SJCRH30 (cell line): ENCODE results near the gene CMTM4. TPM values are rescaled to one million over a fixed set of nuclear protein-coding genes. Genes with fewer than 3 reads are reported as not detected.
A peak's percentile ranks its signal among the peaks of the same experiment; 100 is the strongest.
"Not testable (repeated sequence)": the region's sequence is repeated elsewhere in the genome, so short reads cannot be mapped to it uniquely, and the experiment has no call there.

Experiments used
- DNase-seq, 2 experiments: peaks; one replicate each; pipeline ENCODE4 v3.0.0-alpha.2; 2015 to 2020
- H3K27ac ChIP-seq: fragments of 250-450 bp; sonication (Bioruptor Pico); 2 replicates; pipeline ENCODE4 v1.5.1; 2020; ENCODE audit warnings: mild to moderate bottlenecking, moderate library complexity
- H3K27me3 ChIP-seq: fragments of 250-450 bp; sonication (Bioruptor Pico); 2 replicates; pipeline ENCODE4 v1.5.1; 2020; ENCODE audit warnings: mild to moderate bottlenecking, moderate library complexity
- H3K36me3 ChIP-seq: fragments of 250-450 bp; sonication (Bioruptor Pico); 2 replicates; pipeline ENCODE4 v1.5.1; 2020; ENCODE audit warnings: mild to moderate bottlenecking, moderate library complexity
- H3K4me1 ChIP-seq: fragments of 250-450 bp; sonication (Bioruptor Pico); 2 replicates; pipeline ENCODE4 v1.5.1; 2020; ENCODE audit warnings: mild to moderate bottlenecking, moderate library complexity
- H3K4me3 ChIP-seq: fragments of 250-450 bp; sonication (Bioruptor Pico); 2 replicates; pipeline ENCODE4 v1.5.1; 2020; ENCODE audit warnings: mild to moderate bottlenecking, moderate library complexity
- H3K9me3 ChIP-seq: fragments of 250-450 bp; sonication (Bioruptor Pico); replicated peaks from 2 replicates; pipeline ENCODE4 v1.5.1; 2020; ENCODE audit warnings: mild to moderate bottlenecking, moderate library complexity
- total RNA-seq: library from RNA; depleted of rRNA; stranded (reverse); fragments of >200 nt; shearing (Covaris generic); gene quantifications from 2 replicates; pipeline ENCODE4 v1.2.3, GENCODE V29; 2014

Gene CMTM4
- total RNA-seq, 1 experiment from 2014 or later, result 29.4 TPM

DNA sequence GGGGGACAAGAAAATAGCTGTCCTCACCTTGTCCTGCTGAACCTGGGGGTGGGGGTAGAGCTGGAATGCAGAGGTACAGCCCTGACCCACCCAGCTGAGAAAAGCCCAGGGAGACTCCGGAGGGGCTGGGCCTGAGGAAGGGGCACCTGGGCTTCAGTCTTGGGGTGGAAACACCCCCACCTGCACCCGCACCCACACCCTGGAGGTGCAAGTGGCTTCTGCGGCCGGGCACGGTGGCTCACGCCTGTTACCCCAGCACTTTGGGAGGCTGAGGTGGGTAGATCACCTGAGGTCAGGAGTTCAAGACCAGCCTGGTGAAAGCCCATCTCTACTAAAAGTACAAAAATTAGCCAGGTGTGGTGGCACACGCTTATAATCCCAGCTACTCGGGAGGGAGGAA, 84.6 kb downstream of the CMTM4 start:
- H3K27me3 ChIP-seq, H3K4me1 ChIP-seq, H3K4me3 ChIP-seq, H3K27ac ChIP-seq, DNase-seq, H3K9me3 ChIP-seq: not testable (repeated sequence)
- H3K36me3 ChIP-seq, result peaks cover 47% of the 10 kb centered on the region

DNA sequence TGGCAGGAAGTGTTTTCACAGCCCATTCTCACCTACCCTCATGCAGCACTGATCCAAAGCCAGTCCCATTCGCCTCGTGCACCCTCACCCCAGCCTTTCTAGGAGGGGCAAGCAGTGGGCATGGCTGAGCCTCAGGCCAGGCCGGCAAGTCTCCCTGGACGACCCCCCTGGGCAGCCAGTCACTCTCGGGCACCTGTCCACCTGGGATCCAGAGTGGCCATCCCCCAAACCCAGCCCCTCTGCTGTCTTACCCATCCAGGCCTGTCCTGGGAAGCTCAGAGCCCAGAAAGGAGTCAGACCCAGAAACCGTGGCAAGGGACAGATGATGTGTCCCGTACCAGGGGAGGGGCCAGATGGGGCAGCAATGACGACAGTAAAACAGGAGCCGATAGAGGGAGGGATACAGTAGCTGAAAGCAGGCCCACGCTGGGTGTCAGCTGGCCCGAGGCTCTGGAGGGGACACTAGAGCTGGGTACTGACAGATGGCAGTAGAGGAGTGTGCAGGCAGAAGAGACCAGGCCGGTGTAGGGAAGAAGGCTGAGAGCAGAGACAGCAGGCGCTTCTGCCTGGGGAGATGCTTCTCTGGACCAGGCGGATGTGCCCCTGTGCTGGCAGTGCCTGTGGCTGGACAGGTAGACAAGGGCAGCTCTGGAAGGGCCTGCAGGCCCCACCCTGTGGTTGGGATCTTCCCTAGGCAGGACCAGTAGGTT, 86.3 kb downstream of the CMTM4 start:
- DNase-seq, result no peak
- Histone ChIP-seq H3K4me3 (no peak overlapping the region), H3K27ac (no peak overlapping the region), H3K9me3 (no peaks in the 10 kb centered on the region), H3K27me3 (no peaks in the 10 kb centered on the region), H3K36me3 (peaks cover 47% of the 10 kb centered on the region), H3K4me1 (peaks cover 7% of the 10 kb centered on the region; the same call in 1 of the 2 replicates)

- H3K4me3 ChIP-seq, result no peak overlapping the region
- peak overlapping the region; percentile 29; the same call in 1 of the 2 replicates for H3K27ac ChIP-seq
- peaks cover 47% of the 10 kb centered on the region for H3K36me3 ChIP-seq
- no peaks in the 10 kb centered on the region for H3K27me3 ChIP-seq
- H3K4me1 ChIP-seq, result peaks cover 7% of the 10 kb centered on the region; the same call in 1 of the 2 replicates
- DNase-seq, result no peak
- no peaks in the 10 kb centered on the region for H3K9me3 ChIP-seq
These were observed 87.4 kb downstream of the CMTM4 start for GRCh38 chr16:66609139-66609510.

DNA sequence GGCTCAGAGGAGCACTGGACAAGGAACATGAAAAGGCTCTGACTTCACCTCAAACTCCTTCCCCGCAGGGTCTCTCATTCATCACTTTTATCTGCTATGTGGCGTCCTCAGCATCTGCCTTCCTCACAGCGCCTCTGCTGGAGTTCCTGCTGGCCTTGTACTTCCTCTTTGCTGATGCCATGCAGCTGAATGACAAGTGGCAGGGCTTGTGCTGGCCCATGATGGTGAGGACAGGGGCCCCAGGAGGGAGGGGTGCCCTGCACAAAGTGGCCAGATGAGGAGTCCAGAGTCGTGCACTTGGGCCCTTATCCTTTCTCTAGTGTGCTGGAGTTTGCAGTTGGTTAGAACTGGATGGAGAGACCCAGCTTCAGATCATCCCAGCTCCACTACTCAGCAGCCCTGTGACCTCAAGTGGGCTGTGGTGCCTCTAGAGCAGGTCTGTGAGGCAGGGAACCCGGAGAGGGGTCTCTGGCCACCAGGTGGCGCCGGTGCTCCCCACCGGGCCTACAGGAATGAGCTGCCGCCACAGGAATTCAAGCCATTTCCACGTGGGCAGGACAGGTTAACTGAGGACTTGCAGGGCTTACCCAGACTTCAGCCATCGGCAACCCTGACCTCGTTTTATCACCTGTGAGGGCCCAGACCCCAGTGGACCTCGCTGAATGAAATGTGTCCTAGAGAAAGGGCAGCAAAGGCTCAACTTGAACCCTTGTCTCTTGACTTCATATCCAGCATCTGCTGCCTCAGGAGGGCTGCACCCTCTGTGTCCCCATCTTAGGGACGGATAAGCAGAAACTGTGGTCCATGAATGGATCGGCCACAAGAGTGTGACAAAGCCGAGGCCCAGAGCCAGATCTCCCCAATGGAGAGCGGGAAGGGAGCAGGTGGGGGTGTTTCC, 88.1 kb downstream of the CMTM4 start:
- peaks cover 45% of the 10 kb centered on the region for H3K36me3 ChIP-seq
- no peaks in the 10 kb centered on the region for H3K9me3 ChIP-seq
- peaks cover 7% of the 10 kb centered on the region; the same call in 1 of the 2 replicates for H3K4me1 ChIP-seq
- peak; percentile 92 to 94 for DNase-seq
- no peak overlapping the region for H3K4me3 ChIP-seq
- H3K27ac ChIP-seq, result peak overlapping the region; percentile 29; the same call in 1 of the 2 replicates
- no peaks in the 10 kb centered on the region for H3K27me3 ChIP-seq

GRCh38 chr16:66605979-66606751, 90.4 kb downstream of the CMTM4 start:
- Histone ChIP-seq H3K27me3 (no peaks in the 10 kb centered on the region), H3K4me3 (peak overlapping the region; percentile 92), H3K9me3 (no peaks in the 10 kb centered on the region), H3K27ac (no peak overlapping the region), H3K36me3 (peaks cover 24% of the 10 kb centered on the region), H3K4me1 (peaks cover 7% of the 10 kb centered on the region; the same call in 1 of the 2 replicates)
- DNase-seq, result no peak

- Histone ChIP-seq H3K9me3 (no peaks in the 10 kb centered on the region), H3K27me3 (no peaks in the 10 kb centered on the region), H3K4me1 (peaks cover 7% of the 10 kb centered on the region; the same call in 1 of the 2 replicates), H3K4me3 (peak overlapping the region; percentile 92), H3K27ac (peak overlapping the region; percentile 59), H3K36me3 (peaks cover 17% of the 10 kb centered on the region)
- DNase-seq, result peak; percentile 53 to 58
These were observed 91.2 kb downstream of the CMTM4 start for GRCh38 chr16:66605177-66605978.

GRCh38 chr16:66604376-66605176, 92.0 kb downstream of the CMTM4 start, which contains the start of gene CMTM3:
Gene CMTM3, plus strand, starts transcription at chr16:66604704. Its CDS starts 102 bp downstream, at chr16:66604806.
- H3K36me3 ChIP-seq, result 0 out of 2 replicates have a peak, but pooled peaks cover 9% of the 10 kb centered on the region
- H3K4me1 ChIP-seq, result peaks cover 7% of the 10 kb centered on the region; the same call in 1 of the 2 replicates
- H3K4me3 ChIP-seq, result peak within 1 kb of the TSS; percentile 92
- DNase-seq, result peak; percentile 84 to 88
- no peaks in the 10 kb centered on the region for H3K9me3 ChIP-seq
- H3K27ac ChIP-seq, result peak within 1 kb of the TSS; percentile 61
- no peaks in the 10 kb centered on the region for H3K27me3 ChIP-seq

DNA sequence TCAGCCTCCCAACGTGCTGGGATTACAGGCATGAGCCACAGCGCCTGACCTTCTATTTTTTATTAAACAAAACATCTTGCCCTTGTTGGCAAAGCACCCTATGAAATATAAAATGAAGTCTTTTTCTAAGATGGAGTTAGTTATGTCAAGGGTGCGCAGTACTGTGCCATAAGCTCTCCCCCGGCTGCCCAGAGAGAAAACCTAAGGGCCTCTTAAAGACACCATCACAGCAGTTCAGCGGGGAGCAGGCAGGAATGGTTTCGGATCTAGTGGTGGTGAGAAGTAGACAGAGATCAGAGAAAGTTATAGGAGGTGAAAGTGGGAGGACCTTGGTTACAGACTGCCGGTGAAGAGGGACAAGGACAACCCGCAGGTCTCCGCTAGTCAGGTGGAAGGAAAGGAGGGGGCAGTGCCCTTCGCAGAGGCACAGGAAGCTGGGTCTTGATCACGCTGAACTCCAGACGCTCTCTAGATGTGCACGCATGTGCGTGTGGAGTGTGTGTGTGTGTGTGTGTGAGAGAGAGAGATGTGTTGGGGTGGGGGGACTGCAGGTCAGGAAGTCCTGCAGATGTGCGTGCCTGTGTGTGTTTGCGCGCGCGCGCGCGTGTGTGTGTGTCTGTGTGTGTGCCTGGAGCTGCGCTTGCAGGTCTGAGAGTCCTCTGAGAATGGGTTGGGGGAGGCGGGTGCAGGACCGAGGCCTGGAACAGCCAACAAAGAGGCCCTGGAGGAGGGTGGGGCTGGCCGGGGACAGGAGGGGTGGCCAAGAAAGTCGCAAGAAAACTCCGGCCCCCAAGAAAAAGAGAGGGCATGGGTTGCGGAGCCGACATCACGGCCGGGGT, 92.8 kb downstream of the CMTM4 start:
- H3K9me3 ChIP-seq, result no peaks in the 10 kb centered on the region
- no peaks in the 10 kb centered on the region for H3K27me3 ChIP-seq
- H3K4me3 ChIP-seq, result peak overlapping the region; percentile 92
- H3K36me3 ChIP-seq, result 0 out of 2 replicates have a peak, but pooled peaks cover 2% of the 10 kb centered on the region
- peak; percentile 83 to 84 for DNase-seq
- H3K4me1 ChIP-seq, result peaks cover 5% of the 10 kb centered on the region; the same call in 1 of the 2 replicates
- peak overlapping the region; percentile 61 for H3K27ac ChIP-seq

- no peak overlapping the region for H3K27ac ChIP-seq
- H3K9me3 ChIP-seq, result no peaks in the 10 kb centered on the region
- H3K27me3 ChIP-seq, result no peaks in the 10 kb centered on the region
- no peak overlapping the region for H3K4me3 ChIP-seq
- no peaks in the 10 kb centered on the region for H3K4me1 ChIP-seq
- DNase-seq, result no peak
- H3K36me3 ChIP-seq, result no peaks in the 10 kb centered on the region
These were observed 95.1 kb downstream of the CMTM4 start for GRCh38 chr16:66601471-66601870.

- no peak for DNase-seq
- H3K9me3 ChIP-seq, result no peaks in the 10 kb centered on the region
- no peaks in the 10 kb centered on the region for H3K36me3 ChIP-seq
- no peaks in the 10 kb centered on the region for H3K4me1 ChIP-seq
- no peak overlapping the region for H3K4me3 ChIP-seq
- no peaks in the 10 kb centered on the region for H3K27me3 ChIP-seq
- H3K27ac ChIP-seq, result no peak overlapping the region
These were observed 96.1 kb downstream of the CMTM4 start for GRCh38 chr16:66600477-66600876.

DNA sequence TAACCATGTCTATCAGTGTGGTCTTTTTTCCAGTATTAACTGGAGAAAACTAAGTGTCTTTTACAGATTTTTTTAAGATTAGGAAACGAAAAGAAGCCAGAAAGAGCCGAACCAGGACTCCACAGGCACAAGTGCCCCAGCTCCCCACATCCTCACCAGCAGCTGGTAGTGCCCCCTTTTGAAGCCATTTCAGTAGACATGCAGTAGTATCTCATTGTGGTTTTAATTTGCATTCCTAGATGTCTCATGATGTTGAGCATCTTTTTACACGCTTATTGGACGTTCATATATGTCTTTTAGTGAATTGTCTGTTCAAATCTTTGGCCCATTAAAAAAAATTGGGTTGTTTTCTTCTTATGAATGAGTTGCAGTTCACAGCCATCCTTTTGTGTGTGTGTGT, 96.8 kb downstream of the CMTM4 start:
- H3K9me3 ChIP-seq, result no peaks in the 10 kb centered on the region
- no peak overlapping the region for H3K27ac ChIP-seq
- DNase-seq, result no peak
- H3K4me3 ChIP-seq, result no peak overlapping the region
- no peaks in the 10 kb centered on the region for H3K36me3 ChIP-seq
- H3K4me1 ChIP-seq, result no peaks in the 10 kb centered on the region
- no peaks in the 10 kb centered on the region for H3K27me3 ChIP-seq

DNA sequence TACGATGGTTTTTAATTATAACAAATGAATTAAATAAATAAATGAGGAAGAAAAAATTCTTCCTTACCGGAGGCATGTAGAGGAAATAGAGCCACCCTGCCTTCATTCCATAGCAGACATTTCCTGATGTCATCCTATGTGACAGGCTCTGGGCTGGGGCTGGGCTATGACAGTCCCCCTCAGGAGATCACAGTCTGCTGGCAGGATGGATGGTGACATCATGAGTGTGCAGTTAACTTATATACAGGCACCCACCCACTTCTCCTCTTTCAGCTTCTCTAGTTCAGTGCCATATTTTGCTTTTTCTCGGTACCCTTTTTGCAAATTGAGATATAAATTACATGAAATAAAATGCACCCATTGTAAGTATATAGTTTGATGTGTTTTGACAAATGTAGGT, 98.4 kb downstream of the CMTM4 start:
- H3K36me3 ChIP-seq, result no peaks in the 10 kb centered on the region
- H3K9me3 ChIP-seq, result no peaks in the 10 kb centered on the region
- H3K27ac ChIP-seq, result no peak overlapping the region
- no peaks in the 10 kb centered on the region for H3K27me3 ChIP-seq
- DNase-seq, result no peak
- no peaks in the 10 kb centered on the region for H3K4me1 ChIP-seq
- H3K4me3 ChIP-seq, result no peak overlapping the region
